ENCODE data around the gene APOL3.

APOL3 gene

GRCh38 chr22:36117053-36117554, 43.5 kb downstream of the APOL3 start:
- no peak overlapping the region for H3K4me3 ChIP-seq (ENCODE audit: low read length)
- DNase-seq (ENCODE audit: low read depth) = no peak
- no peak for TF ChIP-seq CTCF (conservative IDR thresholded peaks at IDR 0.05; ENCODE audit: low read length)

- TF ChIP-seq CTCF (conservative IDR thresholded peaks at IDR 0.05; ENCODE audit: low read length) = no peak
- no peak for DNase-seq (ENCODE audit: low read depth)
Measured at GRCh38 chr22:36116127-36116526, 44.4 kb downstream of the APOL3 start.

DNA sequence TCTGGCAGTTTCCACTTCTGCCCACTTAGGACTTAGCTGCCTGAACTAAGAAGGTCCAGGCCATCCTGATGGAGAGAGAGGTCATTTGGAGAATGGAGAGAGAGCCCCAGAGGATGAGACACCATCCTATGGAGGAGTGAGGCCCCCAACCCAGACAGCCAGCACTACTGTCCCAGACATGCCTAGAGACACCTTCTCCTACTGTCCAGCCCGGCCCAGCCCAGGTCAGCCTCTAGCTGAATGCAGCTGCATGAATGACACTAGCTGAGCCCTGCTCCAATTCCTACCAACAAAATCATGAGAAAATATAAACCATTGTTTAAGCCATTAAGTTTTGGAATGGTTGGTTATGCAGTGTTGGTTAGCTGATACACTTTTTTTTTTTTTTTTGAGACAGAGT, 47.4 kb downstream of the APOL3 start:
- TF ChIP-seq CTCF (conservative IDR thresholded peaks at IDR 0.05; ENCODE audit: low read length) = no peak
- DNase-seq (ENCODE audit: low read depth) = no peak

More at GRCh38 chr22:36116127-36116526, 44.4 kb downstream of the APOL3 start:
- no peak overlapping the region for H3K4me3 ChIP-seq (ENCODE audit: low read length)

GRCh38 chr22:36111316-36111715, 49.2 kb downstream of the APOL3 start:
- TF ChIP-seq CTCF (conservative IDR thresholded peaks at IDR 0.05; ENCODE audit: low read length) = no peak
- DNase-seq (ENCODE audit: low read depth) = no peak
- no peak overlapping the region for H3K4me3 ChIP-seq (ENCODE audit: low read length)

More for the DNA sequence above, 47.4 kb downstream of the APOL3 start:
- H3K4me3 ChIP-seq (ENCODE audit: low read length) = no peak overlapping the region

DNA sequence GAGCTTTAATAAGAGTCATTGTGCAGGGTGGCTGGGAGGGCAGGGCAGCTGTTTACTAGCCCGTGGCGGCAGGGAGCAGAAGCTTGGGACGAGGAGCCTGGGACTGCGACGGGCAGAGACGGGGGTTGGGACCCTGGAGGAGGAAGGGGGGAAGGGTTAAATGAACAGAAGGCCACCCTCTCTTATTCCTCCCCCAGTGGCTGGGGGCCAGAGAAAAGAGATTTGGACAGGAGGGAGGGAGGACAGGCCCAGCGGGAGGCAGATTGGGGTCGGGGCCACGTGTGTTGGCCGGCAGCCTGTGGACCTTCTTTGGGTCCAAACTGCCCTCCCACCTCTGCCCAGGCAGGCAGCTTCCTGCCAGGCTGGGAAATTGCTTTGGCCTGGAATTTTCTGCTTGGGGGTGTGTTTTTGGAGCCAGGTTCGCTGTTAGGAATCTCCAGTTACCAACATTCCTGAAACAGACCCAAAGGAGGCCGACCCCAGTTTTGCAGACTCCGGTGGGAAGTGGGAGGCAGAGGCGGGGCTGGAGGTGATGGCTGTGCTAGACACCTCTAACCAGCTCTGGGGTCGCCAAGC, 50.2 kb downstream of the APOL3 start:
- no peak for TF ChIP-seq CTCF (conservative IDR thresholded peaks at IDR 0.05; ENCODE audit: low read length)
- H3K4me3 ChIP-seq (ENCODE audit: low read length) = no peak overlapping the region
- DNase-seq (ENCODE audit: low read depth) = no peak

DNA sequence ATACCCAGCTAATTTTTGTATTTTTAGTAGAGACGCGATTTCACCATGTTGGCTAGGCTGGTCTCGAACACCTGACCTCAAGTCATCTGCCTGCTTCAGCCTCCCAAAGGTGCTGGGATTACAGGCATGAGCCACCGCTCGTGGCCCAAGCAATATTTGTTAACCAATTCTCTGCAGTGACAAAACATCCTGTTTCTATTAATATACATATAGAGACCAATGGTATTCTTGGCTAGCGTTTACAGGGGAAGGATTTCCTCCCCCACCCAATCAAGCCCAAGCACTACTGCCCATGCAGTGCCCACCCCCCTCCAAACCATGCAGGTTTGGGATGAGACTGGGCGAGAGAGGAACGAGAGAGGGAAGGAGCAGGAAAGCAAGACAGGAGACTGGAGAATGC, 53.1 kb downstream of the APOL3 start:
- no peak for TF ChIP-seq CTCF (conservative IDR thresholded peaks at IDR 0.05; ENCODE audit: low read length)
- no peak for DNase-seq (ENCODE audit: low read depth)
- no peak overlapping the region for H3K4me3 ChIP-seq (ENCODE audit: low read length)

GRCh38 chr22:36106910-36107309, 53.6 kb downstream of the APOL3 start:
- no peak for DNase-seq (ENCODE audit: low read depth)
- no peak overlapping the region for H3K4me3 ChIP-seq (ENCODE audit: low read length)
- no peak for TF ChIP-seq CTCF (conservative IDR thresholded peaks at IDR 0.05; ENCODE audit: low read length)
